ENCODE data around the gene PPM1G. TPM values are rescaled to one million over a fixed set of nuclear protein-coding genes. Genes with fewer than 3 reads are reported as not detected.

The PPM1G gene
- total RNA-seq, 1 donor from 2014 or later = 24.7 TPM

DNA sequence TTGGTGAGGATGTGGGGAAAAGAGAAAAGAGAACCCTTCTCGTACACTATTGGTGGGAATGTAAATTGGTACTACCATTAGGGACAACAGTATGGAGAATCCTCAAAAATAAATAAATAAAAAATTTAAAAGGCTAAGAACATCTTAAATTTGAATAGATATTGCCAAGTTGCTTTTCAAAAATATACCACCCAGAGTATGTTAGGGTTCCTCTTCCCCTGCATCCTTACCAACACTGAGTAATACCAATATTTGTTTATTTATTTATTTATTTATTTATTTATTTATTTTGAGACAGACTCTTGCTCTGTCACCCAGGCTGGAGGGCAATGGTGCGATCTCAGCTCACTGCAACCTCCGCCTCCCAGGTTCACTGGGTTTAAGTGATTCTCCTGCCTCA, 13.6 kb upstream of the PPM1G start:
- H3K4me3 ChIP-seq = no peak overlapping the region
- H3K9me3 ChIP-seq = no peaks in the 10 kb centered on the region
- no peak for DNase-seq (ENCODE audit: low spot score in 2 of 2)
- H3K27ac ChIP-seq = no peak overlapping the region
- TF ChIP-seq CTCF (IDR thresholded peaks at IDR 0.05) = no peak
- no peaks in the 10 kb centered on the region for H3K36me3 ChIP-seq
- H3K4me1 ChIP-seq = no peaks in the 10 kb centered on the region
- intact Hi-C loops (cut with DNase I) = no loop called here
- H3K27me3 ChIP-seq = no peaks in the 10 kb centered on the region

DNA sequence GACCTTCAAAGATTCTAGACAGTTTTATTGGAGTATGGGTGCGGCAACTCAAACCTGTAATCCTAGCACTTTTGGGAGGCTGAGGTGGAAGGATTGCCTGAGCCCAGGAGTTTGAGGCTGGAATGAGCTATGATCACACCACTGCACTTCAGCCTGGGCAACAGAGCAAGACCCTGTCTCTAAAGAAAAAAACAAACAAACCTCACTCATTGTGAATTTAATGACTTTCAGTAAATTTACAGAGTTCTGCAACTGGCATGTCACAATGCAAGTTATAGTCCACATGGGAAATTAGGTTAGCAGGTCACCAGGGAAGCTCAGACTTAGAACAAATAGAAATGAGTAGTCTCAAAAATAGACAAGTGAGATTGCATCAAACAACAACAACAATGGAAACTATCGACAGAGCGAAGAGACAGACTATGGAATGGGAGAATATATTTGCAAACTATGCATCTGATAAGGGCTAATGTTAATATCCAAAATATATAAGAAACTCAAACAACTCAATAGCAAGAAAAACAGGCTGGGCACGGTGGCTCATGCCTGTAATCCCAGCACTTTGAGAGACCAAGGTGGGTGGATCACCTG, 12.4 kb upstream of the PPM1G start:
- no peak overlapping the region for H3K4me3 ChIP-seq
- no peaks in the 10 kb centered on the region for H3K9me3 ChIP-seq
- no peak for TF ChIP-seq CTCF (IDR thresholded peaks at IDR 0.05)
- no peaks in the 10 kb centered on the region for H3K27me3 ChIP-seq
- DNase-seq (ENCODE audit: low spot score in 2 of 2) = no peak
- H3K36me3 ChIP-seq = no peaks in the 10 kb centered on the region
- no peaks in the 10 kb centered on the region for H3K4me1 ChIP-seq
- intact Hi-C loops (cut with DNase I) = no loop called here
- H3K27ac ChIP-seq = no peak overlapping the region

DNA sequence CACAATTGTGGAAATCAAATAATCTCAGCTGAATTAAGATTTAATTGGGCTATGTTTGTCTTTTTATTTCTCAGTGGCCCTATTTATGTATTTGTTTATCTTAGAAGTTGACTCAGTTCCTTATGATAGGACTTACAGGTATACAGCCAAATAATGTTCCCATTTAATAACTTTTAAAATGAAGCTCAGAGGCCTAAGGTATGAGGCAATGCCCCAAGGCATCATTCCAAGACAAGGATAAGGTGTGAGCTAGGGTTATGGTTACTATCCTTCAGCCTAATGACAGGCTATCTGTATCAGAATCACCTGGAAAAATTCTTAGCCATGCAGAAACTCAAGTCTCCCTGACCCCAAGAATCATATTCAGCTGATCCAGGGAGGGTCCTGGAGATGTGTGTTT, 11.6 kb upstream of the PPM1G start:
- H3K4me1 ChIP-seq = no peaks in the 10 kb centered on the region
- no peak for DNase-seq (ENCODE audit: low spot score in 2 of 2)
- no peak overlapping the region for H3K27ac ChIP-seq
- H3K36me3 ChIP-seq = no peaks in the 10 kb centered on the region
- H3K27me3 ChIP-seq = no peaks in the 10 kb centered on the region
- intact Hi-C loops (cut with DNase I) = no loop called here
- TF ChIP-seq CTCF (IDR thresholded peaks at IDR 0.05) = no peak
- no peak overlapping the region for H3K4me3 ChIP-seq
- H3K9me3 ChIP-seq = no peaks in the 10 kb centered on the region

- H3K36me3 ChIP-seq = no peaks in the 10 kb centered on the region
- H3K27ac ChIP-seq = no peak overlapping the region
- no peaks in the 10 kb centered on the region for H3K9me3 ChIP-seq
- H3K4me3 ChIP-seq = no peak overlapping the region
- TF ChIP-seq CTCF (IDR thresholded peaks at IDR 0.05) = no peak
- no peaks in the 10 kb centered on the region for H3K27me3 ChIP-seq
- intact Hi-C loops (cut with DNase I) = no loop called here
- no peak for DNase-seq (ENCODE audit: low spot score in 2 of 2)
- H3K4me1 ChIP-seq = no peaks in the 10 kb centered on the region
These were observed 6.8 kb upstream of the PPM1G start for GRCh38 chr2:27416151-27416550.

DNA sequence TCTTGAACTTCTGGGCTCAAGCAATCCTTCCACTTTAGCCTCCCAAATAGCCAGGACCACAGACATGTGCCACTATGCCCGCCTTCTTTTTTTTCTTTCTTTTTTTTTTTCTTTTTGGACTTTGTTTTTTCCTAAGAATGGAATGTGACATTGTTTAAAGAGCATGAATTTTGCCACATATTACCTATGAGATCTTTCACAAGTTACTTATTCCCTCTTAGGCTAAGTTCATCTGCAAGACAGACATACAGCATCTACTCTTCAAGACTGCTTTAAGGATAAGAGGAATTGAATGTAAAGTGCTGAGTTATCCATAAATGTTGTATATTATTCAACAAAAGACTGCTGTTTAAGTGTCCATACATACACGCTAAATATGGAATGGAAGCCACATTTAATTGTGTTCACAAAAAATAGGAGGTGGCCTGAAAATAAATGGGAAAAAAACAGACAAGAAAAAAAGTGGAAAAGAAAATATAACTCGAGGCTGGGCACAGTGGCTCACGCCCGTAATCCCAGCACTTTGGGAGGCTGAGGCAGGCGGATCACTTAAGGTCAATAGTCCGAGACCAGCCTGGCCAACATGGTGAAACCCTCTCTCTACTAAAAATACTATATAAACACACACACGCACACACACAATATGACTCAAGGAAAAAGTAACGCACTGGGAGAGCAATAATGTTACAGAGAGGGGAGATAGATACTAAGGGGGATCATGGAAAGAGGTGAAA, 3.2 kb upstream of the PPM1G start:
- DNase-seq (ENCODE audit: low spot score in 2 of 2) = no peak
- TF ChIP-seq CTCF (IDR thresholded peaks at IDR 0.05) = no peak
- Histone ChIP-seq H3K27ac (no peak overlapping the region), H3K4me1 (peaks cover 5 to 12% of the 10 kb centered on the region in 2 donors), H3K27me3 (no peaks in the 10 kb centered on the region), H3K36me3 (no peaks in the 10 kb centered on the region), H3K4me3 (no peak overlapping the region), H3K9me3 (no peaks in the 10 kb centered on the region)
- intact Hi-C loops (cut with DNase I) = no loop called here

Measured in ascending aorta (tissue), 2 donors.